ENCODE results near the gene CGAS.
"Not testable (repeated sequence)": the region's sequence is repeated elsewhere in the genome, so short reads cannot be mapped to it uniquely, and the experiment has no call there.

The CGAS gene

GRCh38 chr6:73443555-73443954 lies 8.5 kb downstream of the CGAS start:
- Mint-ChIP-seq H3K4me1 (ENCODE audit: low read depth) (peaks cover 7% of the 10 kb centered on the region), H3K27me3 (no peaks in the 10 kb centered on the region), H3K36me3 (peaks cover 22% of the 10 kb centered on the region), H3K27ac (no peak overlapping the region), H3K4me3 (no peak overlapping the region), H3K9me3 (ENCODE audit: low read depth) (no peaks in the 10 kb centered on the region)

GRCh38 chr6:73435236-73435635 lies 16.9 kb downstream of the CGAS start:
- H3K36me3 Mint-ChIP-seq: peaks cover 9% of the 10 kb centered on the region
- no peak overlapping the region for H3K4me3 Mint-ChIP-seq
- H3K9me3 Mint-ChIP-seq (ENCODE audit: low read depth): no peaks in the 10 kb centered on the region
- no peak overlapping the region for H3K27ac Mint-ChIP-seq
- H3K27me3 Mint-ChIP-seq: no peaks in the 10 kb centered on the region
- no peaks in the 10 kb centered on the region for H3K4me1 Mint-ChIP-seq (ENCODE audit: low read depth)

GRCh38 chr6:73421534-73421933 lies 30.6 kb downstream of the CGAS start:
- Mint-ChIP-seq H3K4me1 (ENCODE audit: low read depth) (peaks cover 22% of the 10 kb centered on the region), H3K27me3 (no peaks in the 10 kb centered on the region), H3K27ac (no peak overlapping the region), H3K4me3 (no peak overlapping the region), H3K36me3 (peaks cover 9% of the 10 kb centered on the region), H3K9me3 (ENCODE audit: low read depth) (no peaks in the 10 kb centered on the region)

- H3K36me3 Mint-ChIP-seq: peaks cover 12% of the 10 kb centered on the region
- H3K9me3 Mint-ChIP-seq (ENCODE audit: low read depth): no peaks in the 10 kb centered on the region
- no peak overlapping the region for H3K27ac Mint-ChIP-seq
- peaks cover 19% of the 10 kb centered on the region for H3K4me1 Mint-ChIP-seq (ENCODE audit: low read depth)
- H3K27me3 Mint-ChIP-seq: no peaks in the 10 kb centered on the region
- H3K4me3 Mint-ChIP-seq: no peak overlapping the region
Measured at GRCh38 chr6:73418081-73418741, 33.9 kb downstream of the CGAS start.

GRCh38 chr6:73413102-73413501 lies 39.0 kb downstream of the CGAS start:
- no peaks in the 10 kb centered on the region for H3K4me1 Mint-ChIP-seq (ENCODE audit: low read depth)
- no peaks in the 10 kb centered on the region for H3K9me3 Mint-ChIP-seq (ENCODE audit: low read depth)
- H3K4me3 Mint-ChIP-seq: no peak overlapping the region
- H3K36me3 Mint-ChIP-seq: peaks cover 7% of the 10 kb centered on the region
- no peaks in the 10 kb centered on the region for H3K27me3 Mint-ChIP-seq
- no peak overlapping the region for H3K27ac Mint-ChIP-seq

GRCh38 chr6:73409395-73409794 lies 42.7 kb downstream of the CGAS start:
- no peaks in the 10 kb centered on the region for H3K4me1 Mint-ChIP-seq (ENCODE audit: low read depth)
- no peaks in the 10 kb centered on the region for H3K36me3 Mint-ChIP-seq
- H3K4me3 Mint-ChIP-seq: no peak overlapping the region
- H3K27ac Mint-ChIP-seq: no peak overlapping the region
- H3K9me3 Mint-ChIP-seq (ENCODE audit: low read depth): no peaks in the 10 kb centered on the region
- no peaks in the 10 kb centered on the region for H3K27me3 Mint-ChIP-seq

- Mint-ChIP-seq H3K9me3 (ENCODE audit: low read depth) (no peaks in the 10 kb centered on the region), H3K4me1 (ENCODE audit: low read depth) (no peaks in the 10 kb centered on the region), H3K27ac (no peak overlapping the region), H3K4me3 (no peak overlapping the region), H3K27me3 (no peaks in the 10 kb centered on the region), H3K36me3 (peaks cover 2% of the 10 kb centered on the region)
Measured at GRCh38 chr6:73400656-73401055, 51.4 kb downstream of the CGAS start.

GRCh38 chr6:73395875-73396274 lies 56.2 kb downstream of the CGAS start:
- no peak overlapping the region for H3K4me3 Mint-ChIP-seq
- H3K36me3 Mint-ChIP-seq: no peaks in the 10 kb centered on the region
- no peak overlapping the region for H3K27ac Mint-ChIP-seq
- H3K4me1 Mint-ChIP-seq (ENCODE audit: low read depth): peaks cover 12% of the 10 kb centered on the region
- H3K9me3 Mint-ChIP-seq (ENCODE audit: low read depth): no peaks in the 10 kb centered on the region
- H3K27me3 Mint-ChIP-seq: no peaks in the 10 kb centered on the region

- Mint-ChIP-seq H3K27ac (peak within 1 kb of the TSS; percentile 70), H3K4me3 (peak within 1 kb of the TSS; percentile 73), H3K9me3 (ENCODE audit: low read depth) (no peaks in the 10 kb centered on the region)
Measured at GRCh38 chr6:73394577-73395354, 57.3 kb downstream of the CGAS start, which contains the start of gene DDX43. Gene DDX43 (plus strand): TSS chr6:73394828. CDS start chr6:73394906, 78 bp downstream.

GRCh38 chr6:73393278-73393677 lies 58.8 kb downstream of the CGAS start:
- no peaks in the 10 kb centered on the region for H3K36me3 Mint-ChIP-seq
- peaks cover 22% of the 10 kb centered on the region for H3K4me1 Mint-ChIP-seq (ENCODE audit: low read depth)
- H3K9me3 Mint-ChIP-seq (ENCODE audit: low read depth): no peaks in the 10 kb centered on the region
- no peak overlapping the region for H3K4me3 Mint-ChIP-seq
- H3K27ac Mint-ChIP-seq: no peak overlapping the region
- no peaks in the 10 kb centered on the region for H3K27me3 Mint-ChIP-seq

More at GRCh38 chr6:73394577-73395354, 57.3 kb downstream of the CGAS start, which contains the start of gene DDX43:
- Mint-ChIP-seq H3K27me3 (no peaks in the 10 kb centered on the region), H3K4me1 (ENCODE audit: low read depth) (peaks cover 12% of the 10 kb centered on the region), H3K36me3 (no peaks in the 10 kb centered on the region)

GRCh38 chr6:73392188-73392587 lies 59.9 kb downstream of the CGAS start:
- H3K9me3 Mint-ChIP-seq (ENCODE audit: low read depth); H3K27me3 Mint-ChIP-seq; H3K4me3 Mint-ChIP-seq; H3K36me3 Mint-ChIP-seq; H3K27ac Mint-ChIP-seq: not testable (repeated sequence)
- peaks cover 23% of the 10 kb centered on the region for H3K4me1 Mint-ChIP-seq (ENCODE audit: low read depth)

GRCh38 chr6:73391675-73392074 lies 60.4 kb downstream of the CGAS start:
- Mint-ChIP-seq H3K9me3 (ENCODE audit: low read depth) (no peaks in the 10 kb centered on the region), H3K27me3 (no peaks in the 10 kb centered on the region), H3K27ac (no peak overlapping the region), H3K4me1 (ENCODE audit: low read depth) (peaks cover 23% of the 10 kb centered on the region), H3K4me3 (no peak overlapping the region), H3K36me3 (no peaks in the 10 kb centered on the region)

- Mint-ChIP-seq H3K27ac (no peak overlapping the region), H3K27me3 (no peaks in the 10 kb centered on the region), H3K36me3 (no peaks in the 10 kb centered on the region), H3K9me3 (ENCODE audit: low read depth) (no peaks in the 10 kb centered on the region), H3K4me3 (no peak overlapping the region), H3K4me1 (ENCODE audit: low read depth) (peaks cover 20% of the 10 kb centered on the region)
Measured at GRCh38 chr6:73389854-73390253, 62.2 kb downstream of the CGAS start.

GRCh38 chr6:73388800-73389512 lies 63.1 kb downstream of the CGAS start:
- H3K27me3 Mint-ChIP-seq: no peaks in the 10 kb centered on the region
- peaks cover 20% of the 10 kb centered on the region for H3K4me1 Mint-ChIP-seq (ENCODE audit: low read depth)
- H3K36me3 Mint-ChIP-seq: no peaks in the 10 kb centered on the region
- H3K4me3 Mint-ChIP-seq: peak overlapping the region; percentile 79
- H3K27ac Mint-ChIP-seq: no peak overlapping the region
- H3K9me3 Mint-ChIP-seq (ENCODE audit: low read depth): no peaks in the 10 kb centered on the region

- no peaks in the 10 kb centered on the region for H3K9me3 Mint-ChIP-seq (ENCODE audit: low read depth)
- H3K4me3 Mint-ChIP-seq: peak overlapping the region; percentile 79
- H3K27me3 Mint-ChIP-seq: no peaks in the 10 kb centered on the region
- H3K36me3 Mint-ChIP-seq: no peaks in the 10 kb centered on the region
- peaks cover 20% of the 10 kb centered on the region for H3K4me1 Mint-ChIP-seq (ENCODE audit: low read depth)
- no peak overlapping the region for H3K27ac Mint-ChIP-seq
Measured at GRCh38 chr6:73388433-73388799, 63.7 kb downstream of the CGAS start.

All from activated naive CD8-positive, alpha-beta T cell (primary cell).